ENCODE results near the gene PRKCA.

Gene PRKCA

DNA sequence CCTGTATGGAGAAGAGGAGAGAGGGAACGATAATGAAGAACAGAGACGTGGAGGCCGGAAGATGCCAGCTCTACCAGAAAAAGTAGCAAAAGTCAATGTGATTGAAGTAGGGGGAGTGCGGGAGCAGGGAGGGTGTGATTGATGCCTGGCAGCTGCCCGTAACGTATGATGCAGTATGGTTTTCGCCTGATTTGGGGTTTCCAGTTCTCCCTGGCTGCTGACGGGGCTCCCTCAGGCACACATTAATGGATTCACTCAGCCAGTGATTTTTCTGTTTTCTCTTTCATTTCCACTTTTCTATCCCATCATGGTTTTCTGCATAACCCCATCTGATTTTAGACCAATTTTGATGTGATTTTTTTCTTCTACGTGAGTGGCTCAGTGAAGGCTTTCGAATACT lies 62.1 kb downstream of the PRKCA start:
- Histone ChIP-seq H3K9me3 (ENCODE audit: control insufficient read depth, insufficient read depth, low read length) (no peaks in the 10 kb centered on the region), H3K36me3 (ENCODE audit: insufficient read depth, low read length) (no peaks in the 10 kb centered on the region), H3K9ac (ENCODE audit: low read depth, low read length) (no peak overlapping the region), H3K4me1 (ENCODE audit: insufficient read depth, low read length) (peaks cover 25% of the 10 kb centered on the region)

DNA sequence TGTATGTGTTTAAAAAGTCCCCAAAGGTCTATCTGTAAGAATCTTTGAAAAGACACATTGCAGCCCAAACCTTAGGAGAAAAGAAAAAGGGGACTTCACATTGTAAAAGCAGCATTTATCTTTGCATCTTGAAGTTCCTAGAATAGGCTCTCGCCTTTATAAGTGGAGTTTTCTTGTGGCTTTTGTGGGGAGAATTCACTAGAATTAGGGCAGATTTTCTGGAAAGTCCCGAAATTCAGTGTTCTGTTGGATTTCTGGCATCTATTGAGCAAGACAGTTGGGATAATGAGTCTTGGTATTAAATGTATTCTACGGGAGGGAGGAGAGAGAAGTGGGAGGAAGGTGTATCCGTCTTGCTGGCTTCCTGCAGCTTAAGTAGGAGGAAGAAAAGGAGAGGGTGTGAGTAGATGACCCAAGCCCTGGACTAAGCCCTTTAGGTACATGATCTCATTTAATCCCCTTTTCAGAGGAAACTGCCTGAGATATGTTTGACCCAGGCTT lies 62.6 kb downstream of the PRKCA start:
- Histone ChIP-seq H3K9ac (ENCODE audit: low read depth, low read length) (no peak overlapping the region), H3K4me1 (ENCODE audit: insufficient read depth, low read length) (peaks cover 25% of the 10 kb centered on the region), H3K36me3 (ENCODE audit: insufficient read depth, low read length) (no peaks in the 10 kb centered on the region)

DNA sequence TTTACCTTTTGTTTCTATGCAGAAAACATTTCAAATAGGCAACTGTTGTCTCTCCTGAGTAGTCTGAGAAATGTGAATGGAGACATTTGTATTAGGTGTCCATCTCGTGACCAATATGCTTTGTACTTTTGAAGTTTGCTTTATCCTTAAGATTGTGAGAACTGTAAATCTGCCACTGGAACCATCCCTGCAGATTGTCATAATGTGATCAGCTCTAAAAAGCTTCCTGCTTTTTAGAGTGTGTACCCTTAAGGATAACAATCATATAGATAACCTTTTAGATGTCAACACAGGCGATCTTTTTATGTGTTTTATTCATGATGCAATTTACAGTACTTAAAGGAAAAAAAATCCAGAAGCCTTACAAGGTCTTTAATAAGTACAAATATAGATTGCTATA lies 63.5 kb downstream of the PRKCA start:
- Histone ChIP-seq H3K36me3 (ENCODE audit: insufficient read depth, low read length) (no peaks in the 10 kb centered on the region), H3K9ac (ENCODE audit: low read depth, low read length) (no peak overlapping the region), H3K9me3 (ENCODE audit: control insufficient read depth, insufficient read depth, low read length) (no peaks in the 10 kb centered on the region), H3K4me1 (ENCODE audit: insufficient read depth, low read length) (peaks cover 19% of the 10 kb centered on the region)

More for the DNA sequence above, 62.6 kb downstream of the PRKCA start:
- no peaks in the 10 kb centered on the region for H3K9me3 ChIP-seq (ENCODE audit: control insufficient read depth, insufficient read depth, low read length)

DNA sequence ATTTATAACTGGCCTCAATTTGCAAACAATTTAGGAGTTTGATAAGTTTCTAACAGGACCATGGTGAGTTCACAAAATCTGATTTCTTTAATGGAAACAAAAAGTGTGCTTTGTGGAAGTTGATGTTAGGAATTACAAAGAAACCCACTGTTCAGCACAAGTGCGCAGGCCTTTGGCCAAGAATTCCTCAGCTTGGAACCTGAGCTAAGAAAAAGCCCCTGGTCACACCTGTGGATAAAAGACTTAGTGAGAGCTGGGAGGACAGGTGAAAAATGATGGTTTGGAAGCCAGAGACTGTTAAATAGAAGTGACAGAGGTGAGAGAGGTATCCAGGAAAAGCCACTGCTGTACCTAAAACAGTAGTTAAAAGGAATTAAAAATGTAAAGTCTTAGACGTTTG lies 64.7 kb downstream of the PRKCA start:
- Histone ChIP-seq H3K4me1 (ENCODE audit: insufficient read depth, low read length) (peaks cover 19% of the 10 kb centered on the region), H3K9me3 (ENCODE audit: control insufficient read depth, insufficient read depth, low read length) (no peaks in the 10 kb centered on the region), H3K36me3 (ENCODE audit: insufficient read depth, low read length) (no peaks in the 10 kb centered on the region), H3K9ac (ENCODE audit: low read depth, low read length) (no peak overlapping the region)

DNA sequence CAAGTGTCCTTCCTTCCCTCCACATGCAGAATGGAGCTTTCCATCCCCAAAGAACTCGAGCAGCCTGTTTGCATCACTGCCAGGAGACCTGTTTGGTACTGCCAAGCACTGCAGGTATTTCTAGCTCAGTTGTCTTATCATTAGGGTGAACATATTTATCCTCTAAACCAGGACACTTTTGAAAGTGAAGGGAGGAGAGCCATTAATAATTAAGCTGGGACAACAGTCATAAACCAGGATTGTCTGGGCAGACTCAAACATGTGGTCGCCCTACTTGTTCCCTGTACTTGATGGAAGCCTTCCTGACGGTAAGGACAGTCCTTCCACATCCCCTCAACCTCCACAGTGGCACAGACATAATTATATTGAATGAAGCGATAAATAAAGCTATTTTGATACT lies 67.4 kb downstream of the PRKCA start:
- Histone ChIP-seq H3K4me1 (ENCODE audit: insufficient read depth, low read length) (peaks cover 22% of the 10 kb centered on the region), H3K9me3 (ENCODE audit: control insufficient read depth, insufficient read depth, low read length) (no peaks in the 10 kb centered on the region), H3K9ac (ENCODE audit: low read depth, low read length) (no peak overlapping the region), H3K36me3 (ENCODE audit: insufficient read depth, low read length) (no peaks in the 10 kb centered on the region)

DNA sequence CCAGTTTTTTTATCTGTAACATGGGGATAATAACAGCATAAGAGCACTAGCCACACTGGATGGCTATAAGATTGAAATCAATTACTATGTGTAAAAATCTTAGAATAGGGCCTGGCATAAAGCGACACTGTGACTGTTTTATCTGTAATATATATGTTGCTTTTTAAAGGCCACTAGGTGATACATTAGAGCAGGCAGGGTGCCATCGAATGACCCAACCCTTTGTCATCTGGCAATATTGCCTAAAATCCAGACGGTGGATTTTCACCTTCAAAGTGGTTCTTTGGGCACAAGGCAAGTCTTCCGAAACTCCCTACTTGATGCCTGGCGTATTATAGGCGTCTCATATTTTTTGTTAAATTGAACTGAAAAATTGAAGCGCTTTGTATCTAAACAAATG lies 69.1 kb downstream of the PRKCA start:
- H3K4me1 ChIP-seq (ENCODE audit: insufficient read depth, low read length): peaks cover 6% of the 10 kb centered on the region
- H3K9me3 ChIP-seq (ENCODE audit: control insufficient read depth, insufficient read depth, low read length): no peaks in the 10 kb centered on the region
- H3K36me3 ChIP-seq (ENCODE audit: insufficient read depth, low read length): no peaks in the 10 kb centered on the region
- no peak overlapping the region for H3K9ac ChIP-seq (ENCODE audit: low read depth, low read length)

DNA sequence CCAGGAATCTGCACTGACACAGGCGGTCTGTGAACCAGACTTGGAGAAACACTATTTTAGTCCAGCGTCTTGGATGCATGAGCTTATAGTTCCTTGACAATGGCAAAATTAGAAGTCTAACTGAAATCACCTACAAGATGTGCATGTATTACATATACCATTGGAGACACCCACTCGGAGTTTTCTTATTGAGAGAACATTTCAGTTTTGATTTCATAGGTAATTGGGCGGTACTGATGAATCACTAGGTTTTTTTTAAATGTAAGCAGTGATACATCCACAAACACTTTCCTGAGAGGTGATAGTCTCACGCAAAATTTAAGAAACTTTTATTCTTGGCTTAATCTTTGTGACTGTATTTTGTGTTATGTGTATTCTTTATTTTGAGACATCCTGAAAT lies 69.8 kb downstream of the PRKCA start:
- Histone ChIP-seq H3K36me3 (ENCODE audit: insufficient read depth, low read length) (no peaks in the 10 kb centered on the region), H3K9ac (ENCODE audit: low read depth, low read length) (no peak overlapping the region), H3K4me1 (ENCODE audit: insufficient read depth, low read length) (peaks cover 6% of the 10 kb centered on the region), H3K9me3 (ENCODE audit: control insufficient read depth, insufficient read depth, low read length) (no peaks in the 10 kb centered on the region)

DNA sequence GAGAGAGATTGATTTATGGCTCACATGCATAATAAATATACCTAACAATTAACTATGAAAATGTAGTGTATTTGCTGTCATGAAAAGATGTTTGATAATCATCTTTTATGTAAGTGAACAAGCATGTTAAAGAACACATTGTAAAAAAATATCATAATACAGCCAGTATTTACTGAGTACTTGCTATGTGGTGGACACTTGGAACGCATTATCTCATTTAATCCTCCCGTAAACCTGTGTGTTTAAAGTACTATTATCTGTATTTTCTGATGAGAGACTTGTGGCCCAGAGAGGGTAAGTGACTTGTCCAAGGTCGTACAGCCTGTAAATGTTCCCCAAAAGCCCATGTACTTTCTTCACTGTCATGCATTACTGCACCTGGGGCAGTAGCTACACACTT lies 70.7 kb downstream of the PRKCA start:
- Histone ChIP-seq H3K36me3 (ENCODE audit: insufficient read depth, low read length) (no peaks in the 10 kb centered on the region), H3K4me1 (ENCODE audit: insufficient read depth, low read length) (peaks cover 6% of the 10 kb centered on the region; the same call in 1 of the 2 replicates), H3K9me3 (ENCODE audit: control insufficient read depth, insufficient read depth, low read length) (no peaks in the 10 kb centered on the region), H3K9ac (ENCODE audit: low read depth, low read length) (no peak overlapping the region)

DNA sequence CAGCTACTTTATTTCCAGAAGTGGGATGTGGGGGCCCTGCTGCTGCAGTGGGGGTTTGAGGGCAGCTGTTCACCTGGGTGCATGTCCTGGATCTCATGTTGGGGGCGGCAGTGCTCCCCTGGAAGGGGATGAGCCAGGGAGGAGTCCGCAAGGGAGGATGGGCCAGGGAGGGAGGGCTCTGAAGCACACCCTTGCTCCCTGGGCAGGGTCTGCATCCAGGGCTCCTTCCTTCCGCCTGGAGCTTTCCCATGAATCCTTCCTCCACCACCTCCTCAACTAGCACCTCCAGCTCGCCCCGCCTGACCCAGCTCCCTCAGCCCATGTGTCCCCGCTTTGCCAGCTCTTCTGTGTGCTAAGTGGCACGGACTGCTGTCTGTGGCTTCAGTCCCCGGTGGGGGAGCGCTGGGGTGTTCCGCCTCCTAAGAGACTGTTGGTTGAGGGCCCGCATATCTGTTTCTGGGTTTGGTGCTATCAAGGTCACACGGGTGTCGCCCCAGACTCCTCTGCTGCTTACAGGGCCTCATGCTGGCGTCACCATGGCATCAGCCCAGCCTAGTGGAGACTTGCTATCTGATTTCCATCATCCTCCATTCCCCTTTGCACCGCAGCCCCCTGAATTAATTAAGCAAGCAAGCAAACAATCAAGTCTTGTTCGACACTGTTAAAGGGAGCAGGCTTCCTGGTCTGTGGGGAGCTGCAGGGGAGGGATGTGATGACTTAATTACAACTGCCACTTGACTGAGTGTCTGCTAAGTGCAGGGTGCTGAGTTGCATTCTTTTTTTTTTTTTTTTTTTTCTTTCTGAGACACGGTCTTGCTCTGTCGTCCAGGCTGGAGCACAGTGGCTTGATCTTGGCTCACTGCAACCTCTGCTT lies 71.8 kb downstream of the PRKCA start:
- no peaks in the 10 kb centered on the region for H3K9me3 ChIP-seq (ENCODE audit: control insufficient read depth, insufficient read depth, low read length)
- no peaks in the 10 kb centered on the region for H3K36me3 ChIP-seq (ENCODE audit: insufficient read depth, low read length)
- no peak overlapping the region for H3K9ac ChIP-seq (ENCODE audit: low read depth, low read length)
- peaks cover 6% of the 10 kb centered on the region; the same call in 1 of the 2 replicates for H3K4me1 ChIP-seq (ENCODE audit: insufficient read depth, low read length)

DNA sequence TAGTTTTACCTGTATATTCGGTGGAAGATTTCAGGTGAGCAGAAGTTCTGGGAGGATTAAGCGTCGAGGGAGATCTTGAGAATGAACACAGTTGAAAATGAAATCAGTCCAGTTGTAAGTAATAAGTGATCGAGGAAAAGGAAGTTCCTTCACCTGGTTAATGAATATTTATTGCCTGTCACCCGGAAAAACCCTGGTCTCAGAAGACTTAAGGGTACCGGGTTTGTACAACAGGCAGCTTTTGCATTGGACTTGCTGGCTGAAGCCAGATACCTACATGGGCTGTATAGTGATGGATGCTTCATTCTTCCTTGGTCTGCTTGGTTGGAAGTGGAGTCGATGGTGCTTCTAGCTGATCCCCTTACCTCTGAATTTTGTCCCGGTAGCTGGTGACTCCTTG lies 72.7 kb downstream of the PRKCA start:
- H3K9me3 ChIP-seq (ENCODE audit: control insufficient read depth, insufficient read depth, low read length): no peaks in the 10 kb centered on the region
- peaks cover 6% of the 10 kb centered on the region; the same call in 1 of the 2 replicates for H3K4me1 ChIP-seq (ENCODE audit: insufficient read depth, low read length)
- H3K9ac ChIP-seq (ENCODE audit: low read depth, low read length): no peak overlapping the region
- H3K36me3 ChIP-seq (ENCODE audit: insufficient read depth, low read length): no peaks in the 10 kb centered on the region

DNA sequence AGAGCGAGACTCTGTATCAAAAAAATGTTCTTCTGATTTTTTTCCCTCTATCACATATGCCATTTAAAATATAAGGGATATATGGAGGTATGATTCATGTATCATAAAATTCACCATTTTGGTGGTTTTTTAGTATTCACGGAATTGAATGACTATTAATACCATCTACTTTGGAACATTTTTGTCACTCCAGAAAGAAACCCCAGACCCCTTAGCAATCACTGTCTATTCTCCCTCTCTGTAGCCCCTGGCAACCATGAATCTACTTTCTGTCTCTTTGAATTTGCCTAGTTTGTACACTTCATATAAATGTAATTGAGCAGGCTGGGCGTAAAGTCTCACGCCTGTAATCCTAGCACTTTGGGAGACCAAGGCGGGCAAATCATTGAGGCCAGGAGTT lies 75.9 kb downstream of the PRKCA start:
- Histone ChIP-seq H3K9me3 (ENCODE audit: control insufficient read depth, insufficient read depth, low read length) (no peaks in the 10 kb centered on the region), H3K4me1 (ENCODE audit: insufficient read depth, low read length) (peaks cover 6% of the 10 kb centered on the region; the same call in 1 of the 2 replicates), H3K9ac (ENCODE audit: low read depth, low read length) (no peak overlapping the region), H3K36me3 (ENCODE audit: insufficient read depth, low read length) (no peaks in the 10 kb centered on the region)

DNA sequence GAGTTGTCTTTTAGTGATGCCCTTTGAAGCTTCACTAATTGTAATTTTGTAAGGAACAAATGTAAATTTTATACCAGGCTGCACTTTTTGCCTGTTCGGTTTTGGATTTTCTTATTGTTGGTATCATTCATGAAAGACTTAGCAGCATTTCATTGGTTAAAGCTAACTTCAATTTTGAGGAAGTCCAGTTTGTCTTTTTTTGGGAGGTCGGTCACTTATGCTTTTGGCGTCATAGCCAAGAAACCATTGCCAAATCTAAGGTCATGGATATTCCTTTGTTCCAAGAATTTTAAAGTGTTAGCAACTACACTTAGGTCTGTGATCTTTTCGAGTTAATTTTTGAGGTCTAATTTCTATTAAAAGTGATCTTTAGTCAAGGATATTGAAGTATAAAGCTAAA lies 77.1 kb downstream of the PRKCA start:
- Histone ChIP-seq H3K36me3 (ENCODE audit: insufficient read depth, low read length) (no peaks in the 10 kb centered on the region), H3K9ac (ENCODE audit: low read depth, low read length) (no peak overlapping the region), H3K4me1 (ENCODE audit: insufficient read depth, low read length) (no peaks in the 10 kb centered on the region), H3K9me3 (ENCODE audit: control insufficient read depth, insufficient read depth, low read length) (no peaks in the 10 kb centered on the region)

DNA sequence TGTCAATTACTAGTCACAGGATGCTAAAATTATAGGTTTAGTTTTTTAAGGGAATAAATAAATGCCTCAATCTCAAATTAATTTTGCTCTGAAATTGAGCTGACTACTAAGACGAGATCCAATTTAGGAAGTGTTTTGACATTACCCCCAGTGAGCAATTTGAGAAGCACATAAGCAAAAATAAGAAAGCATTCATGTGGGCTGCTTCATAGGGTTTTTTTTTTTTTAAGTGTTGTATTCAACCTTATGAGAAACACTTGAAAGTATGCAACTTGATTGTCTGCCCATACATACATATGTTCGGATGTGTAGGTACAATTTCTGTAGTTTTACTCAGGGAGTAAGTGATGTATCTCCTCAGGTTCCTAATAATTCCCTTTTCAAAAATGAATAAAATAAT lies 77.6 kb downstream of the PRKCA start:
- Histone ChIP-seq H3K36me3 (ENCODE audit: insufficient read depth, low read length) (no peaks in the 10 kb centered on the region), H3K9me3 (ENCODE audit: control insufficient read depth, insufficient read depth, low read length) (no peaks in the 10 kb centered on the region), H3K9ac (ENCODE audit: low read depth, low read length) (no peak overlapping the region)

DNA sequence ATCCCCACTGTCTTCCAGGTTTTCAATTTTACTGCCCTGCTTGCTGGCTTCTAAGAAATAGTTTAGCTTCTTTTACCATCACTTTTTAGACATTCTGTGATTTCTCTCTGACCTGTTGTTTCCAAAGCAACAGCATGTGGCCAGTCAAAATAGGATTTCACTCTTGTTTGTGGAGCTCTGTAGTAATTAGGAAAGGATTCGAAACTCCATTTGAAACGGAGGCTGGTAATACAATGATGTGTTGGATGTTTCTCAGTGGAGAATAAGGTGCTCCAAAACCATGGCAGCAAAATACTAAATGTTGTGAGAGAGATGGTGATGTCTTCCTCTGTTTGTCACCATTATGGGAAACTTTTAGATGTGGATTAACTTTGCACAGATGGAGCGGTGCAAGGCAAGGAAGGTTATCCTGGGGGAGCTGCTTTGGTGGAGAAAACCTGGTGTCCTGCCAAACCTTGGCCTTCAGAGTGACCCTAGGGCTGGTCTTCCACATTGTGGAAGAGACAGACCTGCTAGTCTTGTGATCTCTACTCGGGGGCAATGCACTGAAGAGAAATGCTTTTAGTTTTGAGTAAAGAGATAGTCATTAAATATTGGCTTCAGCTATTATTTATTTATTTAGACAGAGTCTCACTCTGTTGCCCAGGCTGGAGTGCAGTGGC lies 79.4 kb downstream of the PRKCA start:
- H3K9ac ChIP-seq (ENCODE audit: low read depth, low read length): no peak overlapping the region
- peaks cover 4% of the 10 kb centered on the region for H3K4me1 ChIP-seq (ENCODE audit: insufficient read depth, low read length)
- H3K9me3 ChIP-seq (ENCODE audit: control insufficient read depth, insufficient read depth, low read length): no peaks in the 10 kb centered on the region
- H3K36me3 ChIP-seq (ENCODE audit: insufficient read depth, low read length): no peaks in the 10 kb centered on the region

More for the DNA sequence above, 77.6 kb downstream of the PRKCA start:
- H3K4me1 ChIP-seq (ENCODE audit: insufficient read depth, low read length): no peaks in the 10 kb centered on the region

DNA sequence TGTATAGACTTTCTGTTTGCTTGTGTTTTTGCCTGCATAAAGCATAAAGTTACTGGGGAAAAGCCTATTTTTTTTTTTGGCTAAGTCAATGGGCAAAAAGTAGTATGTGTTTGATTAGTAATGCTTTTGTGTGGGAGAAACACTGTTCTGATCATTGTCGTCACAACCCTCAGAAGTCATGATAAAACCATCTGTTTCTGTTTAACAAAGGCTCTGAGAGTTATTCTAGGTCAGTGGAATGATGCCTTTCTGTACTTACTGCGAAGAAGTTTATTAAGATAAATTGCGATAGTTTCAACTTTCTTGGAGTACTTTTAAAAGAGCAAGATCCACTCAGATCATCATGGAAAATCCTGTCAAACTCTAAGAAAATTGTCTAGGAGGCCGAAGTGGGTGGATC lies 80.9 kb downstream of the PRKCA start:
- no peaks in the 10 kb centered on the region for H3K9me3 ChIP-seq (ENCODE audit: control insufficient read depth, insufficient read depth, low read length)
- no peaks in the 10 kb centered on the region for H3K36me3 ChIP-seq (ENCODE audit: insufficient read depth, low read length)
- H3K9ac ChIP-seq (ENCODE audit: low read depth, low read length): no peak overlapping the region
- peaks cover 14% of the 10 kb centered on the region for H3K4me1 ChIP-seq (ENCODE audit: insufficient read depth, low read length)
